GM19023 (cell line): Measurements from ENCODE around the gene ISM2.
A peak's percentile ranks its signal among the peaks of the same experiment; 100 is the strongest.

Source experiments
- ATAC-seq: cut with Tn5 transposase; IDR thresholded peaks from one replicate; pipeline ENCODE4 v1.9.1; 2021; ENCODE audit warnings: mild to moderate bottlenecking, moderate library complexity; ENCODE audit not compliant: unreplicated experiment

The ISM2 gene

DNA sequence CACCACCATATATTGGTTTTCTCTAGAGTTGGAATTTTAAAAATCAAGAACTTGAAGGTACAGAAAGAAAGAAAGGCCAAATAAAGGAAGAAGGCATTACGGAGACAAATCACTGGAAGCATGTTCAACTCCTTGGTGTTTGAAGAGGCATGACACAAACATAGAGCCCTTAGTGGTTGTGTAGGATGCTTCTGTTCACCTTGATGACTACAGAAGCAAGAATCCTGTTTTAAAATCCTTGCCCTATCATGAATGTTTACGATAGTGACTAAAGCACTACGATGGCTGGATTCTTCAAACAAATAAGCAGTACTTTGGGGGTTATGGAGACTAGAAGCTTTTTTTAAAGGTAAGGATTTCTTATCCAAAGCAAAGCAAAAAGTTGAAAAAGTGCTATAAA, 10.3 kb upstream of the ISM2 start:
- ATAC-seq, result no peak

DNA sequence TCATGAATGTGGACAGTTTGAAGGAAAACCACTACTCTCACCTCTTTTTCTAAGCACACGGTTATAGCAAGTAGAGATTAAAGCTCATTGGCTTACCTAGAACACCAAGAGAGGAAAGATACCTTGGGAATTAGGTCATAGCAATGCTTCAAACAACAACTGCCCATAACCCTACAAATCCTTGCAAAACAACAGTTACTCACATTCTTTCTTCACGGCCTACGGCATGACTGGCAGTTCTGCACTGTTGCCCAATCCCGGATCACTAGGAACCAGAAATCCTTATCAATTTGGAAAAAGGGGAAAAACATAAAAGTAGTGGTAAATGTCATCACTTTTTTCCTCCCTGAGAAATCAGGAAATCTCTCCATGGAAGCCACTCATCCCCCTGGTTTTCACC, 9.6 kb upstream of the ISM2 start:
- no peak for ATAC-seq

DNA sequence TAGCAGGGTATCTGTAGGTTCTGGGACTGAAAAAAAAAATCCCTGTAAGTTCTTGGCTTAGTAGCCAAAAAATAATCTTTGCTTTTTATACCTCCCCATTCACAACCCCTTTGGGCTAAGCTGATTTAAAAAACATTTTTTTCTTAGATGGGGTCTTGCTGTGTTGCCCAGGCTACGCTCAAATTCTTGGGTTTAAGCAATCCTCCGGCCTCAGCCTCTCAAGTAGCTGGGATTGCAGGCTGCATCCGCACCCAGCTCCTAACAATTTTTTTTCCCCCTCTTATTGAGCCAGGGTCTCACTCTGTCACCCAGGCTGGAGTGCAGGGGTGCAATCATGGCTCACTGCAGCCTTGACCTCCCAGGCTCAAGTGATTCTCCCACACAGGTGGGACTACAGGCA, 9.1 kb upstream of the ISM2 start:
- no peak for ATAC-seq

- no peak for ATAC-seq
These were observed 6.4 kb upstream of the ISM2 start for GRCh38 chr14:77505031-77505430.

DNA sequence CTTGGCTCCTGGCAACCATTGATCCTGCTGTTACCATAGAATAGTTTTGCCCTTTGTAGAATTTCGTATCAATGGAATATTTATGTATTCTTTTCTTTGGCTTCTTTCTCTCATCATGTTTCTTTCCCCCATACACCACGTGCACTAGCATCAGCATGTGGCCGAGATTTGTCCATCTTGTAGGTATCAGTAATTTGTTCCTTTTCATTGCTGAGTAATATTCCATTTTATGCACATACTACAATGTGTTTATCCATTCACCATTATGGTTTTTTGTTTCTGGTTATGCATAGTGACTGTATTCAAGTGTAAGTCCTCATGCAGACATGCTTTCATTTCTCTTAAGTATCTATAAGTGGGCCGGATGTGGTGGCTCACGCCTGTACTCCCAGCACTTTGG, 4.5 kb upstream of the ISM2 start:
- no peak for ATAC-seq

GRCh38 chr14:77502109-77502782, 3.6 kb upstream of the ISM2 start:
- ATAC-seq, result no peak

GRCh38 chr14:77498984-77499527, 440 bp upstream of the ISM2 start:
- peak; percentile 29 for ATAC-seq

DNA sequence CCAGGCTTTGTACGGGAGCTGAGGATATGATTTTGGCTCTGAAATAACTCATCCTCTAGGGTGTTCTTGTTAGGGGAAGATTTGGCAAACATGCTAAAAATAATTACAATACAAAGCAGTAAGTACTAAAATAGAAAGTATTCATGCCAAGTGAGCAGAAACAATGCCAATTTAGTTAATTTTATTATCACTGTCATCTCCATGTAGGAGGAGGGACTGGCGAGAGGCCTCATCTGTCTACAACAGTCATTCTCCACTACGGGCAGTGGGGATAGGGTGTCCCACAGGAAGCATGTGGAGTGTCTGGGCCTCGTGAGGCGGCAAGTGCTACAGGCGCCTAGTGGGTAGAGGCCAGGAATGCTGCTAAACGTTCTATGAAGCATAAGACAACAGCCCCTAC, 3.3 kb downstream of the ISM2 start:
- no peak for ATAC-seq

GRCh38 chr14:77491056-77491455, 7.6 kb downstream of the ISM2 start:
- no peak for ATAC-seq

DNA sequence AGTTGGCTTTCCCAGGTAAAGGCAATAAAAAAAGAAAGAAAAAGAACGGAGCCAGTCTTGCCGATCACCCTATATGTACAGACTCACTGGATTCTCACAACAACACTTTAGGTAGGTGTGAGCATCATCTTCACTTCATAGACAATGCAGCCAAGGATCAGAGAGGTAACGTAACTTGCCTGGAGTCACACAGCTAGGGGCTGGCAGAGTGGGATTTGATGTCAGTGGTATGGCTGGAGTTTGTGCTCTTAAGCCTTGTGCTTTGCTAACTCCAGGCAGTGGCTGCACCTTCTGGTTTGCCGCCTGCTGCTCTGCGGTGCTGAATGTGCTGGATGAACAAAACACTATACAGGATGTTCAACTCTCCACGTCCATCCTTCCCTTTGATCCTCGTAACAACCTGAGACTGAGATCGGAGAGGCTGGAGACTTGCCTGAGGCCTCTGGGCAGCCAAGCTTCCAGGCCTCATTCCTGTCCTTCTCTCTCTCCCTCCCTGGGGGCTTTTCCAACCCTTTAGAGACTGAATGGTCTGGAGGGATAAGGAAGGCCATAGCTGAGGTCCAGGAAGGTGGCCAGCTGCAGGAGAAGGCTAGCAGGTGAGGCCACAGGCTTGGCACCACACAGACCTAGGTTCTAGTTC, 8.1 kb downstream of the ISM2 start:
- ATAC-seq, result no peak

- no peak for ATAC-seq
These were observed 9.6 kb downstream of the ISM2 start for GRCh38 chr14:77489041-77489440.

DNA sequence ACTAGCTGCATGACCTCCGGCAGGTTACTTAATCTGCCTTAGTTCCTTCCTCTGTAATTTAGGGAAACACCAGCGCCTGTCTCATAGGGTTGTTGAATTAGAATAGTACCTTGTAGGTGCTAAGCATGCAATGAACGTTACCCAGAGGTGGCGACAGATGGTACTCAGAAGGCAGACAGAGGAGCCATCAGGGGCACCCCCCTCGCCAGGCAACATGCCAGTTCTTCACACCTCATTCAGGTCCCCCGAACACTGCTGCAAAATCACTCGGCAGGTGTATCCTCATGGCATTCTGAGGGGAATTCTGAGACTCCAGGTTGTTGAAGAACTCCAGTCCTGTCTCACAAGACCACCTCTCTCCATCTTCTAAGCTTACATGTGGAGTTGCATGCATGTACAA, 10.1 kb downstream of the ISM2 start:
- ATAC-seq, result no peak

GRCh38 chr14:77485901-77486678, 12.5 kb downstream of the ISM2 start:
- no peak for ATAC-seq

- ATAC-seq, result no peak
These were observed 13.4 kb downstream of the ISM2 start for GRCh38 chr14:77485256-77485655.

- ATAC-seq, result no peak
These were observed 16.2 kb downstream of the ISM2 start for GRCh38 chr14:77482422-77482821.

GRCh38 chr14:77478796-77479195, 19.8 kb downstream of the ISM2 start:
- ATAC-seq, result peak; percentile 83

GRCh38 chr14:77478029-77478428, 20.6 kb downstream of the ISM2 start:
- ATAC-seq, result no peak

- ATAC-seq, result no peak
These were observed 23.0 kb downstream of the ISM2 start for GRCh38 chr14:77475432-77476115.

GRCh38 chr14:77474479-77475177, 24.0 kb downstream of the ISM2 start:
- no peak for ATAC-seq

GRCh38 chr14:77473921-77474320, 24.7 kb downstream of the ISM2 start:
- ATAC-seq, result no peak
